Upper lobe of left lung (tissue), 6 donors: ENCODE data around the gene MICAL3. TPM values are rescaled to one million over a fixed set of nuclear protein-coding genes. Genes with fewer than 3 reads are reported as not detected.

Experiments used
- ATAC-seq, 2 donors: fragments of 200-7000 bp; cut with Tn5 transposase; one replicate each; pipeline ENCODE4 v1.9.1; 2022; ENCODE audit warnings: mild to moderate bottlenecking in 2 of 2, moderate library complexity in 2 of 2; ENCODE audit not compliant: low FRiP score in 2 of 2
- DNase-seq, 2 donors: peaks; one replicate each; pipeline ENCODE4 v3.0.0-alpha.2; 2019 to 2020
- H3K27ac ChIP-seq, 4 donors: fragments of 200-600 bp; sonication (generic); one replicate each; pipeline ENCODE4 v1.5.1; 2016 to 2019
- H3K27me3 ChIP-seq, 4 donors: fragments of 200-600 bp; sonication (generic); one replicate each; pipeline ENCODE4 v1.5.1; 2017 to 2019
- H3K36me3 ChIP-seq, 4 donors: fragments of 200-600 bp; sonication (generic); one replicate each; pipeline ENCODE4 v1.5.1; 2016 to 2019
- H3K4me1 ChIP-seq, 4 donors: fragments of 200-600 bp; sonication (generic); one replicate each; pipeline ENCODE4 v1.5.1; 2018 to 2019
- H3K4me3 ChIP-seq, 4 donors: fragments of 200-600 bp; sonication (generic); one replicate each; pipeline ENCODE4 v1.5.1; 2017 to 2019; ENCODE audit warnings: mild to moderate bottlenecking in 2 of 4, moderate library complexity in 1 of 4
- H3K9me3 ChIP-seq, 4 donors: fragments of 200-600 bp; sonication (generic); one replicate each; pipeline ENCODE4 v1.5.1; 2018 to 2019
- CTCF ChIP-seq, 6 experiments: fragments of 450-650 bp in 4 of 6; fragments of 200-600 bp in 2 of 6; sonication (generic) in 2 of 6; IDR thresholded peaks; one replicate each; pipeline ENCODE4 v1.5.1; 2016 to 2019; ENCODE audit warnings: antibody characterized with exemption in 6 of 6
- EP300 ChIP-seq, 4 donors: sonication (generic); formaldehyde crosslinking; IDR thresholded peaks; one replicate each; pipeline ENCODE4 v1.5.1; 2017; ENCODE audit warnings: antibody characterized with exemption in 4 of 4, control low read depth in 2 of 4
- POLR2A ChIP-seq, 4 donors: fragments of 450-650 bp; IDR thresholded peaks; one replicate each; pipeline ENCODE4 v1.5.1; 2016 to 2017; ENCODE audit warnings: antibody characterized with exemption in 4 of 4, mild to moderate bottlenecking in 2 of 4
- POLR2AphosphoS5 ChIP-seq, 2 donors: sonication (generic); formaldehyde crosslinking; IDR thresholded peaks; one replicate each; pipeline ENCODE4 v1.5.1; 2017; ENCODE audit warnings: antibody characterized with exemption in 2 of 2
- WGBS, 2 donors: methylation state at CpG; one replicate each; pipeline ENCODE4 v1.1.5; 2017 to 2018; 5-methylcytosine and 5-hydroxymethylcytosine counted together
- total RNA-seq, 6 donors: library from RNA; depleted of rRNA in 4 of 6; stranded (reverse); fragments of >200 nt in 4 of 6; gene quantifications; one replicate each; pipeline versions ENCODE4 v1.1.0 to v1.2.1, GENCODE V29; 2016 to 2021
- donor health status: DM: no; HTN: no; CAD: no; lungs with moderate emphysema.
- donor health status: DM: no; HTN: yes; CAD: no; lungs with severe emphysema.

Gene MICAL3
- total RNA-seq, 6 donors from 2014 or later, result 6.4 to 39.8 (median 23.4) TPM

GRCh38 chr22:17982572-17983141 is 41.7 kb downstream of the MICAL3 start:
- TF ChIP-seq POLR2AphosphoS5 (IDR thresholded peaks at IDR 0.05), result no peak
- no peak for TF ChIP-seq POLR2A (IDR thresholded peaks at IDR 0.05)
- no peak for TF ChIP-seq CTCF (IDR thresholded peaks at IDR 0.05)
- TF ChIP-seq EP300 (IDR thresholded peaks at IDR 0.05), result no peak
- ATAC-seq (no peak), DNase-seq (no peak)
- Histone ChIP-seq H3K4me3 (no peak overlapping the region), H3K27me3 (no peaks in the 10 kb centered on the region), H3K36me3 (no peaks in the 10 kb centered on the region), H3K27ac (no peak overlapping the region), H3K4me1 (peaks cover 3 to 17% (median 14%) of the 10 kb centered on the region in 4 donors), H3K9me3 (no peaks in the 10 kb centered on the region)
- 84 to 89% methylated on average over 7 of the region's 7 CpGs for WGBS, 2 donors

GRCh38 chr22:17981497-17981896 is 42.9 kb downstream of the MICAL3 start:
- H3K36me3 ChIP-seq, result no peaks in the 10 kb centered on the region
- H3K9me3 ChIP-seq, result no peaks in the 10 kb centered on the region
- DNase-seq, result no peak
- peaks cover 3 to 17% (median 14%) of the 10 kb centered on the region in 4 donors for H3K4me1 ChIP-seq
- no peak overlapping the region for H3K4me3 ChIP-seq
- no peaks in the 10 kb centered on the region for H3K27me3 ChIP-seq
- H3K27ac ChIP-seq, result no peak overlapping the region
- WGBS, 2 donors, result 83 to 87% methylated on average over 6 of the region's 6 CpGs
- ATAC-seq, result no peak
- TF ChIP-seq CTCF (IDR thresholded peaks at IDR 0.05) (no peak), POLR2AphosphoS5 (IDR thresholded peaks at IDR 0.05) (no peak), POLR2A (IDR thresholded peaks at IDR 0.05) (no peak), EP300 (IDR thresholded peaks at IDR 0.05) (no peak)

GRCh38 chr22:17980638-17981051 is 43.7 kb downstream of the MICAL3 start:
- Histone ChIP-seq H3K36me3 (no peaks in the 10 kb centered on the region), H3K4me1 (peaks cover 3 to 17% (median 15%) of the 10 kb centered on the region in 4 donors), H3K27ac (no peak overlapping the region), H3K27me3 (no peaks in the 10 kb centered on the region), H3K9me3 (no peaks in the 10 kb centered on the region), H3K4me3 (peak overlapping the region in 2 of 4 donors; percentile 9 to 20)
- ATAC-seq (peak; percentile 56 to 76), DNase-seq (peak; percentile 27 to 83)
- TF ChIP-seq EP300 (IDR thresholded peaks at IDR 0.05), result no peak
- TF ChIP-seq POLR2AphosphoS5 (IDR thresholded peaks at IDR 0.05), result peak in 1 of 2 donors; percentile 9
- 4 to 9% methylated on average over 13 of the region's 13 CpGs for WGBS, 2 donors

- TF ChIP-seq CTCF (IDR thresholded peaks at IDR 0.05) (no peak), EP300 (IDR thresholded peaks at IDR 0.05) (no peak), POLR2A (IDR thresholded peaks at IDR 0.05) (no peak), POLR2AphosphoS5 (IDR thresholded peaks at IDR 0.05) (no peak)
- H3K36me3 ChIP-seq, result no peaks in the 10 kb centered on the region
- ATAC-seq (no peak), DNase-seq (no peak)
- 48 to 58% methylated on average over 7 of the region's 7 CpGs for WGBS, 2 donors
- no peak overlapping the region for H3K27ac ChIP-seq
- H3K4me1 ChIP-seq, result peaks cover 3 to 18% (median 16%) of the 10 kb centered on the region in 4 donors
- peak overlapping the region in 2 of 4 donors; percentile 9 to 20 for H3K4me3 ChIP-seq
- no peaks in the 10 kb centered on the region for H3K27me3 ChIP-seq
- H3K9me3 ChIP-seq, result no peaks in the 10 kb centered on the region
Observed at GRCh38 chr22:17980015-17980590, 44.3 kb downstream of the MICAL3 start.

GRCh38 chr22:17978027-17978426 is 46.3 kb downstream of the MICAL3 start:
- ATAC-seq (no peak), DNase-seq (no peak)
- no peaks in the 10 kb centered on the region for H3K27me3 ChIP-seq
- no peaks in the 10 kb centered on the region for H3K36me3 ChIP-seq
- H3K4me3 ChIP-seq, result no peak overlapping the region
- H3K27ac ChIP-seq, result no peak overlapping the region
- no peaks in the 10 kb centered on the region for H3K9me3 ChIP-seq
- peaks cover 3 to 26% (median 19%) of the 10 kb centered on the region in 4 donors for H3K4me1 ChIP-seq
- no peak for TF ChIP-seq POLR2AphosphoS5 (IDR thresholded peaks at IDR 0.05)

- H3K4me1 ChIP-seq, result peaks cover 4 to 31% (median 23%) of the 10 kb centered on the region in 4 donors
- ATAC-seq, result no peak
- WGBS, 2 donors, result 93 to 96% methylated on average over 2 of the region's 2 CpGs
Observed at GRCh38 chr22:17977371-17977770, 47.0 kb downstream of the MICAL3 start.

More at GRCh38 chr22:17977371-17977770, 47.0 kb downstream of the MICAL3 start:
- Histone ChIP-seq H3K36me3 (no peaks in the 10 kb centered on the region), H3K27me3 (no peaks in the 10 kb centered on the region), H3K4me3 (no peak overlapping the region), H3K27ac (no peak overlapping the region), H3K9me3 (no peaks in the 10 kb centered on the region)
- DNase-seq, result no peak
- no peak for TF ChIP-seq POLR2AphosphoS5 (IDR thresholded peaks at IDR 0.05)
- TF ChIP-seq POLR2A (IDR thresholded peaks at IDR 0.05), result no peak
- TF ChIP-seq EP300 (IDR thresholded peaks at IDR 0.05), result no peak
- TF ChIP-seq CTCF (IDR thresholded peaks at IDR 0.05), result no peak
